Measurements from ENCODE around the gene ATP2B2. TPM values are rescaled to one million over a fixed set of nuclear protein-coding genes. Genes with fewer than 3 reads are reported as not detected.
A peak's percentile ranks its signal among the peaks of the same experiment; 100 is the strongest.

ATP2B2 gene
- total RNA-seq, result not detected in 2 replicates

GRCh38 chr3:10505050-10505790, at the start of gene ATP2B2:
ATP2B2 (minus strand) TSS chr3:10505586; CDS start chr3:10449543, 56,043 bp downstream.
- H3K4me1 Mint-ChIP-seq (ENCODE audit: low read depth), result no peaks in the 10 kb centered on the region
- H3K9me3 Mint-ChIP-seq, result no peaks in the 10 kb centered on the region
- H3K4me3 Mint-ChIP-seq (ENCODE audit: low read depth), result no peak within 1 kb of the TSS
- DNase-seq (ENCODE audit: low spot score), result no peak
- H3K27me3 Mint-ChIP-seq (ENCODE audit: low read depth), result peaks cover 23% of the 10 kb centered on the region
- no peaks in the 10 kb centered on the region for H3K36me3 Mint-ChIP-seq (ENCODE audit: low read depth)
- no peak within 1 kb of the TSS for H3K27ac Mint-ChIP-seq
- intact Hi-C loops (cut with micrococcal nuclease), result no loop called here

GRCh38 chr3:10554746-10555145, 49.4 kb upstream of the ATP2B2 start:
- DNase-seq (ENCODE audit: low spot score), result no peak
- Mint-ChIP-seq H3K4me1 (ENCODE audit: low read depth) (peaks cover 30% of the 10 kb centered on the region), H3K4me3 (ENCODE audit: low read depth) (no peak overlapping the region), H3K36me3 (ENCODE audit: low read depth) (no peaks in the 10 kb centered on the region), H3K27me3 (ENCODE audit: low read depth) (peaks cover 14% of the 10 kb centered on the region), H3K27ac (no peak overlapping the region), H3K9me3 (no peaks in the 10 kb centered on the region)
- intact Hi-C loops (cut with micrococcal nuclease), result loop anchor here (5.0 kb wide), 1 partner anchor 117 kb away; no protein-coding TSS in a partner anchor

- no peak for DNase-seq (ENCODE audit: low spot score)
- intact Hi-C loops (cut with micrococcal nuclease), result loop anchor here (5.0 kb wide), 1 partner anchor 117 kb away; no protein-coding TSS in a partner anchor
- Mint-ChIP-seq H3K36me3 (ENCODE audit: low read depth) (no peaks in the 10 kb centered on the region), H3K27ac (no peak overlapping the region), H3K27me3 (ENCODE audit: low read depth) (peaks cover 12% of the 10 kb centered on the region), H3K9me3 (no peaks in the 10 kb centered on the region), H3K4me3 (ENCODE audit: low read depth) (no peak overlapping the region), H3K4me1 (ENCODE audit: low read depth) (peaks cover 33% of the 10 kb centered on the region)
Measured at GRCh38 chr3:10554236-10554611, 48.8 kb upstream of the ATP2B2 start.

- H3K36me3 Mint-ChIP-seq (ENCODE audit: low read depth), result no peaks in the 10 kb centered on the region
- H3K4me3 Mint-ChIP-seq (ENCODE audit: low read depth), result no peak overlapping the region
- no peak overlapping the region for H3K27ac Mint-ChIP-seq
- peaks cover 38% of the 10 kb centered on the region for H3K4me1 Mint-ChIP-seq (ENCODE audit: low read depth)
- intact Hi-C loops (cut with micrococcal nuclease), result loop anchor here (5.0 kb wide), 1 partner anchor 116 kb away; no protein-coding TSS in a partner anchor
- H3K9me3 Mint-ChIP-seq, result no peaks in the 10 kb centered on the region
- no peak for DNase-seq (ENCODE audit: low spot score)
- peaks cover 9% of the 10 kb centered on the region for H3K27me3 Mint-ChIP-seq (ENCODE audit: low read depth)
Measured at GRCh38 chr3:10553591-10554235, 48.3 kb upstream of the ATP2B2 start.

- no peak for DNase-seq (ENCODE audit: low spot score)
- H3K27ac Mint-ChIP-seq, result peak overlapping the region; percentile 79
- H3K4me3 Mint-ChIP-seq (ENCODE audit: low read depth), result peak overlapping the region; percentile 48
- H3K27me3 Mint-ChIP-seq (ENCODE audit: low read depth), result peaks cover 5% of the 10 kb centered on the region
- H3K4me1 Mint-ChIP-seq (ENCODE audit: low read depth), result peaks cover 39% of the 10 kb centered on the region
- intact Hi-C loops (cut with micrococcal nuclease), result loop anchor here (1.0 to 5.0 kb wide), 2 partner anchors 51 to 115 kb away; no protein-coding TSS in a partner anchor
- no peaks in the 10 kb centered on the region for H3K36me3 Mint-ChIP-seq (ENCODE audit: low read depth)
- no peaks in the 10 kb centered on the region for H3K9me3 Mint-ChIP-seq
Measured at GRCh38 chr3:10552631-10552943, 47.2 kb upstream of the ATP2B2 start.

GRCh38 chr3:10551821-10552630, 46.6 kb upstream of the ATP2B2 start:
- H3K27me3 Mint-ChIP-seq (ENCODE audit: low read depth), result peaks cover 3% of the 10 kb centered on the region
- H3K36me3 Mint-ChIP-seq (ENCODE audit: low read depth), result no peaks in the 10 kb centered on the region
- peak; percentile 61 for DNase-seq (ENCODE audit: low spot score)
- H3K27ac Mint-ChIP-seq, result peak overlapping the region; percentile 79
- peak overlapping the region; percentile 48 for H3K4me3 Mint-ChIP-seq (ENCODE audit: low read depth)
- H3K9me3 Mint-ChIP-seq, result no peaks in the 10 kb centered on the region
- intact Hi-C loops (cut with micrococcal nuclease), result loop anchor here (1.0 to 5.0 kb wide), 3 partner anchors 51 to 185 kb away; no protein-coding TSS in a partner anchor
- peaks cover 36% of the 10 kb centered on the region for H3K4me1 Mint-ChIP-seq (ENCODE audit: low read depth)

- Mint-ChIP-seq H3K27ac (no peak overlapping the region), H3K36me3 (ENCODE audit: low read depth) (no peaks in the 10 kb centered on the region), H3K9me3 (no peaks in the 10 kb centered on the region), H3K4me3 (ENCODE audit: low read depth) (no peak overlapping the region), H3K4me1 (ENCODE audit: low read depth) (peaks cover 36% of the 10 kb centered on the region), H3K27me3 (ENCODE audit: low read depth) (peaks cover under 1% of the 10 kb centered on the region)
- intact Hi-C loops (cut with micrococcal nuclease), result loop anchor here (2.0 to 5.0 kb wide), 2 partner anchors 114 to 184 kb away; no protein-coding TSS in a partner anchor
- DNase-seq (ENCODE audit: low spot score), result no peak
Measured at GRCh38 chr3:10551139-10551538, 45.8 kb upstream of the ATP2B2 start.

GRCh38 chr3:10550705-10551104, 45.3 kb upstream of the ATP2B2 start:
- H3K9me3 Mint-ChIP-seq, result no peaks in the 10 kb centered on the region
- H3K4me3 Mint-ChIP-seq (ENCODE audit: low read depth), result no peak overlapping the region
- no peak overlapping the region for H3K27ac Mint-ChIP-seq
- H3K4me1 Mint-ChIP-seq (ENCODE audit: low read depth), result peaks cover 36% of the 10 kb centered on the region
- DNase-seq (ENCODE audit: low spot score), result no peak
- H3K36me3 Mint-ChIP-seq (ENCODE audit: low read depth), result no peaks in the 10 kb centered on the region
- intact Hi-C loops (cut with micrococcal nuclease), result loop anchor here (2.0 to 5.0 kb wide), 2 partner anchors 113 to 184 kb away; no protein-coding TSS in a partner anchor
- H3K27me3 Mint-ChIP-seq (ENCODE audit: low read depth), result no peaks in the 10 kb centered on the region

GRCh38 chr3:10549617-10550230, 44.3 kb upstream of the ATP2B2 start:
- intact Hi-C loops (cut with micrococcal nuclease), result loop anchor here (2.0 to 5.0 kb wide), 3 partner anchors 53 to 183 kb away; no protein-coding TSS in a partner anchor
- H3K4me3 Mint-ChIP-seq (ENCODE audit: low read depth), result no peak overlapping the region
- no peaks in the 10 kb centered on the region for H3K27me3 Mint-ChIP-seq (ENCODE audit: low read depth)
- no peaks in the 10 kb centered on the region for H3K9me3 Mint-ChIP-seq
- no peak overlapping the region for H3K27ac Mint-ChIP-seq
- peaks cover 36% of the 10 kb centered on the region for H3K4me1 Mint-ChIP-seq (ENCODE audit: low read depth)
- H3K36me3 Mint-ChIP-seq (ENCODE audit: low read depth), result no peaks in the 10 kb centered on the region
- DNase-seq (ENCODE audit: low spot score), result no peak

- Mint-ChIP-seq H3K36me3 (ENCODE audit: low read depth) (no peaks in the 10 kb centered on the region), H3K27me3 (ENCODE audit: low read depth) (no peaks in the 10 kb centered on the region), H3K9me3 (no peaks in the 10 kb centered on the region), H3K4me3 (ENCODE audit: low read depth) (no peak overlapping the region), H3K4me1 (ENCODE audit: low read depth) (peaks cover 36% of the 10 kb centered on the region), H3K27ac (peak overlapping the region; percentile 43)
- no peak for DNase-seq (ENCODE audit: low spot score)
- intact Hi-C loops (cut with micrococcal nuclease), result loop anchor here (2.0 kb wide), 1 partner anchor 54 kb away; no protein-coding TSS in a partner anchor
Measured at GRCh38 chr3:10548992-10549391, 43.6 kb upstream of the ATP2B2 start.

GRCh38 chr3:10547841-10548783, 42.7 kb upstream of the ATP2B2 start:
- no peak overlapping the region for H3K4me3 Mint-ChIP-seq (ENCODE audit: low read depth)
- intact Hi-C loops (cut with micrococcal nuclease), result loop anchor here (2.0 kb wide), 1 partner anchor 55 kb away; no protein-coding TSS in a partner anchor
- H3K27ac Mint-ChIP-seq, result no peak overlapping the region
- peaks cover under 1% of the 10 kb centered on the region for H3K27me3 Mint-ChIP-seq (ENCODE audit: low read depth)
- H3K4me1 Mint-ChIP-seq (ENCODE audit: low read depth), result peaks cover 36% of the 10 kb centered on the region
- no peaks in the 10 kb centered on the region for H3K36me3 Mint-ChIP-seq (ENCODE audit: low read depth)
- no peak for DNase-seq (ENCODE audit: low spot score)
- peaks cover 2% of the 10 kb centered on the region for H3K9me3 Mint-ChIP-seq

Data from activated T-helper 2 cell treated with anti-CD3 and anti-CD28 coated beads, Interferon-gamma antibody, Interleukin-2, Interleukin-4, amounts not matched to agents 10 μg/mL and 5 μg/mL and 100 μg/mL, durations not matched to agents 14 hours and 24 hours and 36 hours (primary cell).